Lung (tissue), 12 donors: ENCODE results near the gene CELA2B. TPM values are rescaled to one million over a fixed set of nuclear protein-coding genes. Genes with fewer than 3 reads are reported as not detected.
"Not testable (repeated sequence)": the region's sequence is repeated elsewhere in the genome, so short reads cannot be mapped to it uniquely, and the experiment has no call there.

ENCODE experiments used
- ATAC-seq: fragments of 200-7000 bp; cut with Tn5 transposase; one replicate; pipeline ENCODE4 v1.9.1; 2020; ENCODE audit warnings: moderate number of reproducible peaks; ENCODE audit not compliant: insufficient read depth, low FRiP score
- DNase-seq, 3 donors: peaks; one replicate each; pipeline ENCODE4 v3.0.0-alpha.2; 2013 to 2017
- H3K27ac ChIP-seq, 2 donors: one replicate each; pipeline ENCODE4 v1.5.1; 2013; ENCODE audit warnings: mild to moderate bottlenecking in 2 of 2, moderate library complexity in 2 of 2, control low read depth in 1 of 2, inconsistent platforms in 1 of 2, low read depth in 1 of 2, low read length in 1 of 2
- H3K27me3 ChIP-seq, 3 donors: one replicate each; pipeline ENCODE4 v1.5.1; 2013; ENCODE audit warnings: low read length in 2 of 3; ENCODE audit not compliant: control insufficient read depth in 3 of 3, insufficient read depth in 3 of 3
- H3K36me3 ChIP-seq, 4 donors: one replicate each; pipeline ENCODE4 v1.5.1; 2013; ENCODE audit warnings: low read length in 4 of 4, mild to moderate bottlenecking in 1 of 4, moderate library complexity in 1 of 4; ENCODE audit not compliant: control insufficient read depth in 4 of 4, insufficient read depth in 4 of 4
- H3K4me1 ChIP-seq, 5 donors: one replicate each; pipeline ENCODE4 v1.5.1; 2013; ENCODE audit warnings: low read length in 5 of 5, mild to moderate bottlenecking in 2 of 5, moderate library complexity in 1 of 5; ENCODE audit not compliant: control insufficient read depth in 5 of 5, insufficient read depth in 5 of 5
- H3K4me3 ChIP-seq: one replicate; pipeline ENCODE4 v1.5.1; 2013; ENCODE audit warnings: mild to moderate bottlenecking, control low read depth, moderate library complexity
- H3K9ac ChIP-seq, 2 donors: one replicate each; pipeline ENCODE4 v1.5.1; 2013; ENCODE audit warnings: low read length in 2 of 2, control low read depth in 1 of 2; ENCODE audit not compliant: insufficient read depth in 1 of 2
- H3K9me3 ChIP-seq, 4 donors: one replicate each; pipeline ENCODE4 v1.5.1; 2013; ENCODE audit warnings: low read length in 3 of 4, mild to moderate bottlenecking in 1 of 4, moderate library complexity in 1 of 4; ENCODE audit not compliant: control insufficient read depth in 4 of 4, insufficient read depth in 3 of 4
- CTCF ChIP-seq: IDR thresholded peaks from 2 replicates; pipeline ENCODE4 v1.5.1; 2012; ENCODE audit warnings: mild to moderate bottlenecking; ENCODE audit errors: control extremely low read depth, extremely low read depth
- WGBS, 2 donors: extraction: QIAGEN DNeasy Blood & Tissue Kit; methylation state at CpG; one replicate each; pipeline ENCODE4 v1.1.7; 2013; 5-methylcytosine and 5-hydroxymethylcytosine counted together
- polyA plus RNA-seq, 2 donors: library from polyadenylated mRNA; stranded (reverse); fragments of 200-250 nt; gene quantifications; one replicate each; pipeline ENCODE4 v1.2.1, GENCODE V29; 2013
- total RNA-seq, 2 donors: library from RNA; depleted of rRNA in 1 of 2; stranded (reverse); fragments of >200 nt in 1 of 2; gene quantifications; one replicate each; pipeline ENCODE4 v1.2.1, GENCODE V29; 2014 to 2021
- donor health status: control.
- donor health status: control.
- donor health status: Bipolar disorder and iron deficiency.
- donor health status: healthy.
- donor health status: DM: yes; HTN: yes; CAD: no.

CELA2B gene
- total and polyA plus RNA-seq, 4 donors: 0.63 to 1.3 TPM; not detected in 2

- ATAC-seq: no peak
- no peak for TF ChIP-seq CTCF
- Histone ChIP-seq H3K4me1 (no peaks in the 10 kb centered on the region), H3K27ac (no peak overlapping the region), H3K4me3 (no peak overlapping the region), H3K27me3 (no peaks in the 10 kb centered on the region), H3K36me3 (peaks cover 0 to 16% (median 8%) of the 10 kb centered on the region in 4 donors), H3K9ac (no peak overlapping the region), H3K9me3 (no peaks in the 10 kb centered on the region)
- 31 to 50% methylated on average over 2 of the region's 2 CpGs for WGBS, 2 donors
- no peak for DNase-seq
Observed at GRCh38 chr1:15515022-15515663, 39.2 kb downstream of the CELA2B start.

DNA sequence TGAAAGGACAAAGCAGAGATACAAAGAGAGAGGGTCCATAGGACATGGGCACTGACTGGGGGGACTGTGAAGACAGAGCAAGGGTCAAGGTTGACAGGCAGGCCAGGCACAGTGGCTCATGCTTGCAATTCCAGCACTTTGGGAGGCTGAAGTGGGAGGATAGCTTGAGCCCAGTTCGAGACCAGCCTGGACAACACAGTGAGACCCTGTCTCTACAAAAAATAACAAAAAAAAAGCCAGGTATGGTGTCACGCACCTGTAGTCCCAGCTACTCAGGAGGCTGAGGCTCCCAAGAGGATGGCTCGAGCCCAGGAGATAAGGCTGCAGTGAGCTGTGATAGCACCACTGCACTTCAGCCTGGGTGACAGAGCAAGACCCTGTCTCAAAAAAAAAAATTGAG lies 43.7 kb downstream of the CELA2B start:
- DNase-seq: no peak
- WGBS, 2 donors: 96 to 98% methylated on average over 3 of the region's 3 CpGs
- Histone ChIP-seq H3K9ac (no peak overlapping the region), H3K36me3 (peaks cover 0 to 12% (median 7%) of the 10 kb centered on the region in 4 donors), H3K4me3 (no peak overlapping the region), H3K9me3 (no peaks in the 10 kb centered on the region), H3K27me3 (no peaks in the 10 kb centered on the region), H3K27ac (no peak overlapping the region), H3K4me1 (peaks cover 0 to 8% (median 0%) of the 10 kb centered on the region in 5 donors)
- no peak for TF ChIP-seq CTCF
- ATAC-seq: no peak

- DNase-seq, H3K27ac ChIP-seq, H3K36me3 ChIP-seq, H3K9ac ChIP-seq, H3K4me3 ChIP-seq, H3K27me3 ChIP-seq, H3K9me3 ChIP-seq, ATAC-seq: not testable (repeated sequence)
- 87 to 94% methylated on average over 17 of the region's 17 CpGs for WGBS, 2 donors
- peaks cover 0 to 20% (median 6%) of the 10 kb centered on the region in 5 donors for H3K4me1 ChIP-seq
Observed at GRCh38 chr1:15521206-15521906, 45.5 kb downstream of the CELA2B start.

GRCh38 chr1:15522551-15522950 lies 46.6 kb downstream of the CELA2B start:
- Histone ChIP-seq H3K27me3 (no peaks in the 10 kb centered on the region), H3K36me3 (peaks cover 0 to 5% (median 3%) of the 10 kb centered on the region in 4 donors), H3K9ac (peak overlapping the region in 1 of 2 donors; percentile 47), H3K4me3 (no peak overlapping the region), H3K9me3 (no peaks in the 10 kb centered on the region), H3K27ac (no peak overlapping the region), H3K4me1 (peaks cover 0 to 25% (median 11%) of the 10 kb centered on the region in 5 donors)
- ATAC-seq (no peak), DNase-seq (no peak)
- WGBS, 2 donors: 95 to 98% methylated on average over 4 of the region's 4 CpGs
- TF ChIP-seq CTCF: no peak
